Thymus (tissue), 14 donors: Measurements from ENCODE around the gene FPR3. TPM values are rescaled to one million over a fixed set of nuclear protein-coding genes. Genes with fewer than 3 reads are reported as not detected.

Experiments
- DNase-seq, 9 donors: peaks; one replicate each; pipeline ENCODE4 v3.0.0-alpha.2; 2013; ENCODE audit warnings: low spot score in 9 of 9, low read depth in 6 of 9, missing footprints in 1 of 9
- H3K27ac ChIP-seq, 2 donors: one replicate each; pipeline ENCODE4 v1.5.1; 2013; ENCODE audit warnings: control low read depth in 1 of 2, low read depth in 1 of 2, low read length in 1 of 2, mild to moderate bottlenecking in 1 of 2, moderate library complexity in 1 of 2
- H3K27me3 ChIP-seq, 2 donors: one replicate each; pipeline ENCODE4 v1.5.1; 2013; ENCODE audit warnings: low read length in 1 of 2; ENCODE audit not compliant: control insufficient read depth in 2 of 2, insufficient read depth in 1 of 2
- H3K36me3 ChIP-seq, 2 donors: one replicate each; pipeline ENCODE4 v1.5.1; 2013; ENCODE audit warnings: low read length in 1 of 2, mild to moderate bottlenecking in 1 of 2, moderate library complexity in 1 of 2; ENCODE audit not compliant: control insufficient read depth in 2 of 2, insufficient read depth in 2 of 2
- H3K4me1 ChIP-seq, 2 donors: one replicate each; pipeline ENCODE4 v1.5.1; 2013; ENCODE audit warnings: low read length in 2 of 2; ENCODE audit not compliant: control insufficient read depth in 2 of 2, insufficient read depth in 2 of 2
- H3K4me3 ChIP-seq, 2 donors: one replicate each; pipeline ENCODE4 v1.5.1; 2013; ENCODE audit warnings: low read length in 2 of 2, control low read depth in 1 of 2, mild to moderate bottlenecking in 1 of 2
- H3K9me3 ChIP-seq, 2 donors: one replicate each; pipeline ENCODE4 v1.5.1; 2013; ENCODE audit warnings: low read length in 1 of 2, mild to moderate bottlenecking in 1 of 2; ENCODE audit not compliant: control insufficient read depth in 2 of 2, insufficient read depth in 1 of 2
- WGBS: extraction: QIAGEN DNeasy Blood & Tissue Kit; methylation state at CpG from one replicate; pipeline ENCODE4 v1.1.7; 2013; 5-methylcytosine and 5-hydroxymethylcytosine counted together
- long read RNA-seq, 10 donors: transcript quantifications; one replicate each; lab custom pipeline, GENCODE V29; 2026
- polyA plus RNA-seq: library from polyadenylated mRNA; stranded (reverse); fragments of 200-250 nt; gene quantifications from one replicate; pipeline ENCODE4 v1.2.3, GENCODE V29; 2013
- total RNA-seq: library from RNA; stranded (reverse); fragments of 120-200 nt; gene quantifications from one replicate; pipeline ENCODE4 v1.2.4, GENCODE V29; 2013
- donor health status: healthy.

Gene FPR3
- total RNA-seq (14.1 TPM), polyA plus RNA-seq (7.8 TPM)
- long read RNA-seq, donor 1 = 0 reads
- long read RNA-seq, donor 2, partial matches to known transcripts = 0 of 4 reads
- long read RNA-seq, donor 2, other reads (novel, unspliced or antisense) = 0 of 4 reads
- long read RNA-seq, donor 3, partial matches to known transcripts = 6 of 6 reads
- long read RNA-seq, donor 3, other reads (novel, unspliced or antisense) = 0 of 6 reads
- long read RNA-seq, donor 4 = 0 reads
- long read RNA-seq, donor 5, partial matches to known transcripts = 0 of 3 reads
- long read RNA-seq, donor 5, other reads (novel, unspliced or antisense) = 0 of 3 reads
- long read RNA-seq, donor 6 = 0 reads
- long read RNA-seq, donor 7, partial matches to known transcripts = 0 of 4 reads
- long read RNA-seq, donor 7, other reads (novel, unspliced or antisense) = 0 of 4 reads
- long read RNA-seq, donor 8, partial matches to known transcripts = 0 of 3 reads
- long read RNA-seq, donor 8, other reads (novel, unspliced or antisense) = 0 of 3 reads
- long read RNA-seq, donor 9, partial matches to known transcripts = 0 of 1 reads
- long read RNA-seq, donor 9, other reads (novel, unspliced or antisense) = 0 of 1 reads
- long read RNA-seq, donor 10, partial matches to known transcripts = 0 of 1 reads
- long read RNA-seq, donor 10, other reads (novel, unspliced or antisense) = 0 of 1 reads

GRCh38 chr19:51794885-51795490 is at the start of gene FPR3:
Gene FPR3 (plus strand): TSS chr19:51795157. CDS start chr19:51823749, 28,592 bp downstream.
- Histone ChIP-seq H3K27ac (no peak within 1 kb of the TSS), H3K9me3 (peaks cover 0 to 10% of the 10 kb centered on the region in 2 donors), H3K27me3 (no peaks in the 10 kb centered on the region), H3K4me1 (no peaks in the 10 kb centered on the region), H3K4me3 (no peak within 1 kb of the TSS), H3K36me3 (no peaks in the 10 kb centered on the region)
- 82% methylated on average over 2 of the region's 2 CpGs for WGBS
- DNase-seq = no peak

GRCh38 chr19:51746731-51747130 is 48.2 kb upstream of the FPR3 start:
- Histone ChIP-seq H3K4me1 (no peaks in the 10 kb centered on the region), H3K27me3 (no peaks in the 10 kb centered on the region), H3K4me3 (no peak overlapping the region), H3K27ac (no peak overlapping the region), H3K36me3 (no peaks in the 10 kb centered on the region), H3K9me3 (no peaks in the 10 kb centered on the region)
- WGBS = 90% methylated on average over 7 of the region's 7 CpGs
- no peak for DNase-seq

GRCh38 chr19:51749979-51750378 is 45.0 kb upstream of the FPR3 start:
- DNase-seq = no peak
- 92% methylated on average over 4 of the region's 4 CpGs for WGBS
- no peak overlapping the region for H3K27ac ChIP-seq
- no peaks in the 10 kb centered on the region for H3K4me1 ChIP-seq
- no peaks in the 10 kb centered on the region for H3K27me3 ChIP-seq
- no peaks in the 10 kb centered on the region for H3K36me3 ChIP-seq
- H3K4me3 ChIP-seq = no peak overlapping the region
- H3K9me3 ChIP-seq = no peaks in the 10 kb centered on the region

GRCh38 chr19:51750400-51751094 is 44.4 kb upstream of the FPR3 start:
- DNase-seq = no peak

GRCh38 chr19:51751655-51752054 is 43.3 kb upstream of the FPR3 start, which contains the start of gene FPR1:
Gene FPR1 (minus strand): TSS chr19:51751878. CDS start chr19:51746994, 4,884 bp downstream.
- Histone ChIP-seq H3K4me3 (no peak within 1 kb of the TSS), H3K27me3 (no peaks in the 10 kb centered on the region), H3K4me1 (no peaks in the 10 kb centered on the region), H3K9me3 (no peaks in the 10 kb centered on the region), H3K36me3 (no peaks in the 10 kb centered on the region), H3K27ac (no peak within 1 kb of the TSS)
- no peak for DNase-seq
- 98% methylated on average over 2 of the region's 2 CpGs for WGBS

More at GRCh38 chr19:51750400-51751094, 44.4 kb upstream of the FPR3 start:
- Histone ChIP-seq H3K9me3 (no peaks in the 10 kb centered on the region), H3K27ac (no peak overlapping the region), H3K36me3 (no peaks in the 10 kb centered on the region), H3K27me3 (no peaks in the 10 kb centered on the region), H3K4me3 (no peak overlapping the region), H3K4me1 (no peaks in the 10 kb centered on the region)
- WGBS = 96% methylated on average over 7 of the region's 7 CpGs

- 93% methylated on average over 6 of the region's 6 CpGs for WGBS
- no peak for DNase-seq
- Histone ChIP-seq H3K27me3 (no peaks in the 10 kb centered on the region), H3K36me3 (no peaks in the 10 kb centered on the region), H3K4me1 (no peaks in the 10 kb centered on the region), H3K4me3 (no peak overlapping the region), H3K9me3 (no peaks in the 10 kb centered on the region), H3K27ac (no peak overlapping the region)
Measured at GRCh38 chr19:51754109-51754508, 40.8 kb upstream of the FPR3 start.

- WGBS = 91% methylated on average over 4 of the region's 4 CpGs
- H3K9me3 ChIP-seq = no peaks in the 10 kb centered on the region
Measured at GRCh38 chr19:51754770-51755169, 40.2 kb upstream of the FPR3 start.

GRCh38 chr19:51755571-51755970 is 39.4 kb upstream of the FPR3 start:
- no peaks in the 10 kb centered on the region for H3K36me3 ChIP-seq
- H3K4me1 ChIP-seq = no peaks in the 10 kb centered on the region
- H3K4me3 ChIP-seq = no peak overlapping the region
- no peak for DNase-seq
- no peak overlapping the region for H3K27ac ChIP-seq
- 95% methylated on average over 7 of the region's 7 CpGs for WGBS
- no peaks in the 10 kb centered on the region for H3K9me3 ChIP-seq
- H3K27me3 ChIP-seq = no peaks in the 10 kb centered on the region

More at GRCh38 chr19:51754770-51755169, 40.2 kb upstream of the FPR3 start:
- Histone ChIP-seq H3K27me3 (no peaks in the 10 kb centered on the region), H3K36me3 (no peaks in the 10 kb centered on the region), H3K4me1 (no peaks in the 10 kb centered on the region), H3K4me3 (no peak overlapping the region), H3K27ac (no peak overlapping the region)
- no peak for DNase-seq
